Measurements from ENCODE around the gene ORC2.

ORC2 gene

GRCh38 chr2:200860092-200860795 lies 103.2 kb downstream of the ORC2 start:
- no peak for DNase-seq
